B cell (primary cell): Measurements from ENCODE around the gene TOMM34.

Source experiments
- EZH2 ChIP-seq: IDR thresholded peaks from 2 replicates; pipeline ENCODE4 v1.6.1; 2012; ENCODE audit warnings: borderline replicate concordance, low read depth, mild to moderate bottlenecking, moderate library complexity, low read length; ENCODE audit not compliant: insufficient read depth, poor library complexity, severe bottlenecking
- TF ChIP-seq, protein P1 (sequence below): fragments of 200-600 bp; IDR thresholded peaks from one replicate; pipeline ENCODE4 v1.8.0; 2022; ENCODE audit warnings: antibody characterized with exemption, mild to moderate bottlenecking

- TF ChIP-seq, protein P1, sequence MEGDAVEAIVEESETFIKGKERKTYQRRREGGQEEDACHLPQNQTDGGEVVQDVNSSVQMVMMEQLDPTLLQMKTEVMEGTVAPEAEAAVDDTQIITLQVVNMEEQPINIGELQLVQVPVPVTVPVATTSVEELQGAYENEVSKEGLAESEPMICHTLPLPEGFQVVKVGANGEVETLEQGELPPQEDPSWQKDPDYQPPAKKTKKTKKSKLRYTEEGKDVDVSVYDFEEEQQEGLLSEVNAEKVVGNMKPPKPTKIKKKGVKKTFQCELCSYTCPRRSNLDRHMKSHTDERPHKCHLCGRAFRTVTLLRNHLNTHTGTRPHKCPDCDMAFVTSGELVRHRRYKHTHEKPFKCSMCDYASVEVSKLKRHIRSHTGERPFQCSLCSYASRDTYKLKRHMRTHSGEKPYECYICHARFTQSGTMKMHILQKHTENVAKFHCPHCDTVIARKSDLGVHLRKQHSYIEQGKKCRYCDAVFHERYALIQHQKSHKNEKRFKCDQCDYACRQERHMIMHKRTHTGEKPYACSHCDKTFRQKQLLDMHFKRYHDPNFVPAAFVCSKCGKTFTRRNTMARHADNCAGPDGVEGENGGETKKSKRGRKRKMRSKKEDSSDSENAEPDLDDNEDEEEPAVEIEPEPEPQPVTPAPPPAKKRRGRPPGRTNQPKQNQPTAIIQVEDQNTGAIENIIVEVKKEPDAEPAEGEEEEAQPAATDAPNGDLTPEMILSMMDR, result no peak
- no peak for TF ChIP-seq EZH2
Observed at GRCh38 chr20:44924541-44924940, 35.7 kb downstream of the TOMM34 start.
